ENCODE data around the gene SPEN.

DNA sequence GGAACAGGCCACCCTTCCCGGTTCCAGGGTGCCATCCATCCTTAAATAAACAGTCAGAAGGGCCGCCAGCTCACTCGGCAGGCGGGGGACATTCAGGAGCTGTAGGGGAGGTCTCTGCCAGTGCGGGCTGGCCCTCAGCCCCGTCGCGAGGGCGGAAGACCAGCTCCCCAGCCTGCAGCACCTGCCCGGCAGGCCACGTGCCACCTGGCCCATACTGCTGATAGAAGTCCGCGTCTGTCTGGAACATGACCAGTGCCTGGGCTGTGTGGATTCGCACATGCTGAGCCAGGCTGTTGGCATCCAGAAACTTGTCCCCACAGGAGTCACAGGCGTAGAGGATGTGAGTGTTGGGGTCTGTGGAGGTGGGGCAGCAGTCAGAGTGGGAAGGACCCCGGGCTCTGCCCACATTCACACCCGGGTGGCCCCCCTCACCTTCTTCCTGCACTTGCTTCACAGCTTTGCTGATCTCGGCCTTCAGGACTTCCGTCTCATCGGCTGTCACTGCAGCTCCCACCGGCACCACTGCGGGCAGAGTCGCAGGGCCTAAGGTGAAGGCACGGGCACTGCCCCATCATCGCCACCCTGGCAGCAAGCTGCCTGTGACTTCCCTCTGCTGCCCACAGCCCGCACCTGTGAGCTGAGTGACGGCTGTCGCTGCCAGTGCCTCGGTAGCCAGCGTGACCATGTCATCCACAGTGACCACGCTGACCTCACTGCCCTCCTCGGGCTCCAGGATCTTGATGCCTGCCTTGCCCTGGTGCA, 94.6 kb downstream of the SPEN start:
- TF ChIP-seq, protein P1, sequence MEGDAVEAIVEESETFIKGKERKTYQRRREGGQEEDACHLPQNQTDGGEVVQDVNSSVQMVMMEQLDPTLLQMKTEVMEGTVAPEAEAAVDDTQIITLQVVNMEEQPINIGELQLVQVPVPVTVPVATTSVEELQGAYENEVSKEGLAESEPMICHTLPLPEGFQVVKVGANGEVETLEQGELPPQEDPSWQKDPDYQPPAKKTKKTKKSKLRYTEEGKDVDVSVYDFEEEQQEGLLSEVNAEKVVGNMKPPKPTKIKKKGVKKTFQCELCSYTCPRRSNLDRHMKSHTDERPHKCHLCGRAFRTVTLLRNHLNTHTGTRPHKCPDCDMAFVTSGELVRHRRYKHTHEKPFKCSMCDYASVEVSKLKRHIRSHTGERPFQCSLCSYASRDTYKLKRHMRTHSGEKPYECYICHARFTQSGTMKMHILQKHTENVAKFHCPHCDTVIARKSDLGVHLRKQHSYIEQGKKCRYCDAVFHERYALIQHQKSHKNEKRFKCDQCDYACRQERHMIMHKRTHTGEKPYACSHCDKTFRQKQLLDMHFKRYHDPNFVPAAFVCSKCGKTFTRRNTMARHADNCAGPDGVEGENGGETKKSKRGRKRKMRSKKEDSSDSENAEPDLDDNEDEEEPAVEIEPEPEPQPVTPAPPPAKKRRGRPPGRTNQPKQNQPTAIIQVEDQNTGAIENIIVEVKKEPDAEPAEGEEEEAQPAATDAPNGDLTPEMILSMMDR (IDR thresholded peaks at IDR 0.05) = no peak
- no peak for TF ChIP-seq ZFX (IDR thresholded peaks at IDR 0.05; ENCODE audit: borderline replicate concordance)

Measured in 22Rv1 (cell line).